ENCODE measurements around the gene HYAL3.

GRCh38 chr3:50314816-50315215, 15.6 kb upstream of the HYAL3 start:
- no peak for TF ChIP-seq CTCF (IDR thresholded peaks at IDR 0.05)
- no peak for TF ChIP-seq ZFX (IDR thresholded peaks at IDR 0.05; ENCODE audit: borderline replicate concordance)
